Heart left ventricle (tissue), 16 donors: Measurements from ENCODE around the gene SFXN1. TPM values are rescaled to one million over a fixed set of nuclear protein-coding genes. Genes with fewer than 3 reads are reported as not detected.
"Not testable (repeated sequence)": the region's sequence is repeated elsewhere in the genome, so short reads cannot be mapped to it uniquely, and the experiment has no call there.

Source experiments
- ATAC-seq, 4 donors: fragments of 200-7000 bp; cut with Tn5 transposase; one replicate each; pipeline ENCODE4 v1.9.1; 2020 to 2022; ENCODE audit warnings: moderate library complexity in 4 of 4, mild to moderate bottlenecking in 3 of 4, moderate number of reproducible peaks in 1 of 4
- DNase-seq, 5 donors: peaks; one replicate each; pipeline ENCODE4 v3.0.0-alpha.2; 2020
- H3K27ac ChIP-seq, 12 donors: fragments of 200-600 bp; sonication (generic) in 4 of 12; one replicate each; pipeline versions ENCODE4 v1.5.0 to v1.8.0; 2016 to 2022; ENCODE audit warnings: mild to moderate bottlenecking in 2 of 12
- H3K27me3 ChIP-seq, 9 donors: fragments of 200-600 bp; sonication (generic) in 2 of 9; one replicate each; pipeline versions ENCODE4 v1.5.1 to v1.8.0; 2016 to 2022; ENCODE audit warnings: mild to moderate bottlenecking in 3 of 9
- H3K36me3 ChIP-seq, 9 donors: fragments of 200-600 bp; sonication (generic) in 2 of 9; one replicate each; pipeline versions ENCODE4 v1.5.0 to v1.8.0; 2018 to 2022; ENCODE audit warnings: mild to moderate bottlenecking in 2 of 9
- H3K4me1 ChIP-seq, 12 donors: fragments of 200-600 bp; sonication (generic) in 4 of 12; one replicate each; pipeline versions ENCODE4 v1.5.0 to v1.8.0; 2016 to 2022; ENCODE audit warnings: mild to moderate bottlenecking in 3 of 12
- H3K4me3 ChIP-seq, 12 donors: fragments of 200-600 bp; sonication (generic) in 4 of 12; one replicate each; pipeline versions ENCODE4 v1.5.0 to v1.8.0; 2017 to 2022; ENCODE audit warnings: mild to moderate bottlenecking in 9 of 12, moderate library complexity in 4 of 12
- H3K9me3 ChIP-seq, 12 donors: fragments of 200-600 bp; sonication (generic) in 4 of 12; one replicate each; pipeline versions ENCODE4 v1.5.0 to v1.8.0; 2016 to 2022; ENCODE audit warnings: mild to moderate bottlenecking in 1 of 12
- CTCF ChIP-seq, 12 donors: fragments of 200-600 bp; sonication (generic) in 4 of 12; IDR thresholded peaks; one replicate each; pipeline versions ENCODE4 v1.5.0 to v1.8.0; 2018 to 2022; ENCODE audit warnings: antibody characterized with exemption in 12 of 12, mild to moderate bottlenecking in 5 of 12
- POLR2A ChIP-seq, 2 donors: fragments of 450-650 bp; IDR thresholded peaks; one replicate each; pipeline ENCODE4 v1.6.1; 2017; ENCODE audit warnings: antibody characterized with exemption in 2 of 2, mild to moderate bottlenecking in 2 of 2, moderate library complexity in 2 of 2
- WGBS, 4 donors: extraction: QIAGEN DNeasy Blood & Tissue Kit in 2 of 4; methylation state at CpG; one replicate each; pipeline versions ENCODE4 v1.1.5 to v1.1.7; 2013 to 2018; 5-methylcytosine and 5-hydroxymethylcytosine counted together
- intact Hi-C, 10 donors: fragments of 100-400 bp; cut with DNase I; formaldehyde crosslinking; loops; one replicate each; pipeline versions ENCODE4 v1.11.1 to v1.14.2; 2022
- polyA plus RNA-seq, 2 donors: library from polyadenylated mRNA; stranded (reverse); fragments of 200-250 nt; gene quantifications; one replicate each; pipeline ENCODE4 v1.2.3, GENCODE V29; 2013
- total RNA-seq, 9 donors: library from RNA; depleted of rRNA in 2 of 9; stranded (reverse); fragments of >200 nt in 2 of 9; fragmentation: NEBNext Ultra II Directional in 3 of 9; extraction: Animal tissue kit (Norgen Biotek cat#: 25700) in 3 of 9; gene quantifications; one replicate each; pipeline versions ENCODE4 v1.1.0 to v1.2.4, GENCODE V29; 2016 to 2023
- donor health status: ischemic (EF 13 %, LVEDD 7.1; RV severe dilation, severe dysfunction).
- donor health status: healthy with polysubstance abuse.
- donor health status: DM: no; HTN: yes; CAD: no.
- donor health status: DM: no; HTN: no; CAD: no.
- donor health status: ischemic (EF 25% LVEDD 6.9; RV normal size, moderate dysfunction).
- donor health status: ischemic (EF 25% LVEDD 5.7; RV mildly dilated, moderate dysfunction).
- donor health status: healthy.
- donor health status: DM: yes; HTN: yes; CAD: no.
- donor health status: ischemic (EF 35%, LVEDD 5.7; RV mildly dilated, moderate dysfunction).
- donor health status: nonischemic (EF 11% LVEDD 7.7; RV severe dilation, severe dysfunction).
- donor health status: DM: yes; HTN: yes; CAD: no.
- donor health status: PGD.
- donor health status: ischemic (EF 29% LVEDD 5.4; RV normal size, mild dysfunction).
- donor health status: nonischemic (EF 23%, LVEDD 6.1; RV moderate dilation, normal function).

SFXN1 gene
- total and polyA plus RNA-seq, 11 donors: 13.8 to 42.9 (median 32.5) TPM

- no peaks in the 10 kb centered on the region for H3K27me3 ChIP-seq
- no peaks in the 10 kb centered on the region for H3K9me3 ChIP-seq
- WGBS, 4 donors: 85 to 96% (median 92%) methylated on average over 17 of the region's 17 CpGs
- no peaks in the 10 kb centered on the region for H3K4me1 ChIP-seq
- no peak for TF ChIP-seq CTCF (IDR thresholded peaks at IDR 0.05)
- no peak for TF ChIP-seq POLR2A (IDR thresholded peaks at IDR 0.05)
- peaks cover 0 to 83% (median 68%) of the 10 kb centered on the region in 9 donors for H3K36me3 ChIP-seq
- H3K27ac ChIP-seq: no peak overlapping the region
- intact Hi-C loops: no loop called here
- DNase-seq (no peak), ATAC-seq (no peak)
- H3K4me3 ChIP-seq: no peak overlapping the region
Observed at GRCh38 chr5:175494264-175495183, 16.2 kb downstream of the SFXN1 start.

- Histone ChIP-seq H3K36me3 (peaks cover 0 to 60% (median 32%) of the 10 kb centered on the region in 9 donors), H3K27ac (no peak overlapping the region), H3K27me3 (no peaks in the 10 kb centered on the region), H3K9me3 (no peaks in the 10 kb centered on the region), H3K4me3 (no peak overlapping the region), H3K4me1 (no peaks in the 10 kb centered on the region)
- DNase-seq: no peak
- no peak for ATAC-seq
- 89 to 92% (median 90%) methylated on average over 7 of the region's 7 CpGs for WGBS, 4 donors
- intact Hi-C loops: no loop called here
- no peak for TF ChIP-seq POLR2A (IDR thresholded peaks at IDR 0.05)
- no peak for TF ChIP-seq CTCF (IDR thresholded peaks at IDR 0.05)
Observed at GRCh38 chr5:175501759-175502158, 23.4 kb downstream of the SFXN1 start.

GRCh38 chr5:175507671-175508070 lies 29.3 kb downstream of the SFXN1 start:
- H3K36me3 ChIP-seq: peaks cover 0 to 55% (median 43%) of the 10 kb centered on the region in 9 donors
- H3K27ac ChIP-seq, H3K4me1 ChIP-seq, ATAC-seq, H3K9me3 ChIP-seq, H3K27me3 ChIP-seq, DNase-seq, intact Hi-C loops, H3K4me3 ChIP-seq: not testable (repeated sequence)
- 81 to 96% (median 95%) methylated on average over 4 of the region's 4 CpGs for WGBS, 4 donors

- intact Hi-C loops: no loop called here
- WGBS, 4 donors: 90 to 98% (median 95%) methylated on average over 2 of the region's 2 CpGs
- no peak overlapping the region for H3K4me3 ChIP-seq
- DNase-seq (no peak), ATAC-seq (no peak)
- H3K27ac ChIP-seq: no peak overlapping the region
- H3K4me1 ChIP-seq: no peaks in the 10 kb centered on the region
- H3K27me3 ChIP-seq: no peaks in the 10 kb centered on the region
- no peaks in the 10 kb centered on the region for H3K9me3 ChIP-seq
- no peak for TF ChIP-seq POLR2A (IDR thresholded peaks at IDR 0.05)
- TF ChIP-seq CTCF (IDR thresholded peaks at IDR 0.05): no peak
- peaks cover 0 to 67% (median 56%) of the 10 kb centered on the region in 9 donors for H3K36me3 ChIP-seq
Observed at GRCh38 chr5:175508896-175509295, 30.5 kb downstream of the SFXN1 start.
